ENCODE measurements around the gene CRY1. TPM values are rescaled to one million over a fixed set of nuclear protein-coding genes. Genes with fewer than 3 reads are reported as not detected.

The CRY1 gene
- total and polyA plus RNA-seq, 2 of the 4 experiments (the other 2 are of a cell fraction) = 5.9 to 9.9 TPM

DNA sequence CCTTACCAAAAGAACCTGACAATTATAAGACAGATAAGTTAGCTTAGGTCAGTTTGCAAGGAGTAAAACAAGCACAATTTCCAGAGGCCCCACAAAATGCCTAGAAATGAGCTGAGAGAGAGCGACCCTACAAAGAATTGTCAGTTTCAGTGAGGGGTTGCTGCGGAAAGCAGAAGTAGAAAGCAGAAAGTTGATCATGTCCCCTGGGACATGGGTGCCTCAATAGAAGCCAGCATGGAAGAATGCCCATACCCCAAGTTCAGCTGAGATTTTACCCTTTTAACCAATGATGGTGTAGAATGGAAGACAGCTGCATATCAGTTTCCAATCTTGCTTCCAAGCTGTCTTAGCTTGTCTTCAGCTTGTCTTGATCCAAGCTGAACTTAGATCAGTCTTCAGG lies 21.8 kb upstream of the CRY1 start:
- H3K9me1 ChIP-seq (ENCODE audit: insufficient read depth, low read length) = no peaks in the 10 kb centered on the region
- TF ChIP-seq MAFK (IDR thresholded peaks at IDR 0.05; ENCODE audit: low read depth, low read length) (no peak), RFX5 (IDR thresholded peaks at IDR 0.05; ENCODE audit: low read depth, low read length) (no peak), MXI1 (IDR thresholded peaks at IDR 0.05; ENCODE audit: borderline replicate concordance, low read depth, low read length) (no peak), RAD21 (IDR thresholded peaks at IDR 0.05; ENCODE audit: low read length) (no peak), POLR2A (IDR thresholded peaks at IDR 0.05; ENCODE audit: low read depth, low read length) (no peak), SMC3 (IDR thresholded peaks at IDR 0.05; ENCODE audit: low read depth, low read length) (no peak), BHLHE40 (IDR thresholded peaks at IDR 0.05; ENCODE audit: low read depth, low read length) (no peak), MAZ (IDR thresholded peaks at IDR 0.05; ENCODE audit: borderline replicate concordance, low read depth, low read length) (no peak), CHD1 (IDR thresholded peaks at IDR 0.05; ENCODE audit: low read depth, low read length) (no peak), RCOR1 (IDR thresholded peaks at IDR 0.05; ENCODE audit: insufficient replicate concordance, low read length) (no peak), FOS (IDR thresholded peaks at IDR 0.05; ENCODE audit: low read depth, low read length) (no peak), NFE2L2 (IDR thresholded peaks at IDR 0.05; ENCODE audit: low read depth, low read length) (no peak)
- TF ChIP-seq, protein P1, sequence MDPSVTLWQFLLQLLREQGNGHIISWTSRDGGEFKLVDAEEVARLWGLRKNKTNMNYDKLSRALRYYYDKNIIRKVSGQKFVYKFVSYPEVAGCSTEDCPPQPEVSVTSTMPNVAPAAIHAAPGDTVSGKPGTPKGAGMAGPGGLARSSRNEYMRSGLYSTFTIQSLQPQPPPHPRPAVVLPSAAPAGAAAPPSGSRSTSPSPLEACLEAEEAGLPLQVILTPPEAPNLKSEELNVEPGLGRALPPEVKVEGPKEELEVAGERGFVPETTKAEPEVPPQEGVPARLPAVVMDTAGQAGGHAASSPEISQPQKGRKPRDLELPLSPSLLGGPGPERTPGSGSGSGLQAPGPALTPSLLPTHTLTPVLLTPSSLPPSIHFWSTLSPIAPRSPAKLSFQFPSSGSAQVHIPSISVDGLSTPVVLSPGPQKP (IDR thresholded peaks at IDR 0.05; ENCODE audit: borderline replicate concordance, low read depth, low read length) = no peak
- TF ChIP-seq, protein P2, sequence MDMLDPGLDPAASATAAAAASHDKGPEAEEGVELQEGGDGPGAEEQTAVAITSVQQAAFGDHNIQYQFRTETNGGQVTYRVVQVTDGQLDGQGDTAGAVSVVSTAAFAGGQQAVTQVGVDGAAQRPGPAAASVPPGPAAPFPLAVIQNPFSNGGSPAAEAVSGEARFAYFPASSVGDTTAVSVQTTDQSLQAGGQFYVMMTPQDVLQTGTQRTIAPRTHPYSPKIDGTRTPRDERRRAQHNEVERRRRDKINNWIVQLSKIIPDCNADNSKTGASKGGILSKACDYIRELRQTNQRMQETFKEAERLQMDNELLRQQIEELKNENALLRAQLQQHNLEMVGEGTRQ (IDR thresholded peaks at IDR 0.05; ENCODE audit: low read depth, low read length) = no peak
- H3K14ac ChIP-seq (replicated peaks; ENCODE audit: low read depth, low read length) = no peak overlapping the region
- no peak overlapping the region for H3K9ac ChIP-seq (ENCODE audit: low read depth, low read length)
- H3K4me2 ChIP-seq (ENCODE audit: low read depth, low read length) = no peak overlapping the region
- no peak overlapping the region for H2BK20ac ChIP-seq (ENCODE audit: low read depth, low read length)
- BruUV-seq (replicated peaks) = no TSS peak
- H4K5ac ChIP-seq (ENCODE audit: low read depth, low read length) = no peak overlapping the region
- no peak overlapping the region for H3K18ac ChIP-seq (ENCODE audit: low read depth, low read length)
- H3K56ac ChIP-seq (ENCODE audit: extremely low read depth, insufficient read depth, low read length) = no peak overlapping the region
- H2BK15ac ChIP-seq (ENCODE audit: low read depth, low read length) = no peak overlapping the region
- H3K9me3 ChIP-seq (ENCODE audit: control insufficient read depth, insufficient read depth, low read length) = no peaks in the 10 kb centered on the region
- no peak overlapping the region for H2AK9ac ChIP-seq (replicated peaks; ENCODE audit: low read depth, low read length, poor library complexity)
- no peaks in the 10 kb centered on the region for H4K20me1 ChIP-seq (ENCODE audit: insufficient read depth, low read length)
- no peaks in the 10 kb centered on the region for H3K79me1 ChIP-seq (ENCODE audit: low read depth in 1 of 2, low read length in 2 of 2)
- DNase-seq = no peak
- no peak overlapping the region for H2AK5ac ChIP-seq (ENCODE audit: low read depth, low read length)
- POLR2A ChIA-PET (ENCODE audit: unreplicated experiment) = no interaction called here
- no peak for ATAC-seq (ENCODE audit: low read depth)
- no peak overlapping the region for H2BK120ac ChIP-seq (ENCODE audit: low read depth, low read length)
- intact Hi-C loops (cut with micrococcal nuclease) (no loop called here), dilution Hi-C loops (cut with HindIII; ENCODE audit: low sequenced_read_pairs, unreplicated experiment) (no loop called here), in situ Hi-C loops (cut with MboI; ENCODE audit: low sequenced_read_pairs) (no loop called here)
- WGBS, 2 experiments (ENCODE audit: extremely low coverage in 2 of 2, insufficient read length in 1 of 2) = 40% methylated on average over 1 of the region's 2 CpGs; no CpG with 5 or more reads in 1 of the 2 experiments
- H3K23ac ChIP-seq (ENCODE audit: low read depth, low read length) = no peak overlapping the region
- CTCF ChIA-PET = interaction anchor here (0.6 to 1.3 kb wide), 2 partner anchors 10 to 15 kb away, joined by 3 to 10 read pairs; no protein-coding TSS in a partner anchor
- no peak overlapping the region for H3K27ac ChIP-seq (ENCODE audit: insufficient read depth, low read length)
- H3K4me1 ChIP-seq (ENCODE audit: control insufficient read depth, insufficient read depth, low read length) = no peaks in the 10 kb centered on the region
- no peak overlapping the region for H2AFZ ChIP-seq (replicated peaks; ENCODE audit: low read length, poor library complexity)
- peaks cover 33% of the 10 kb centered on the region for H3K27me3 ChIP-seq (ENCODE audit: control insufficient read depth, insufficient read depth, low read length)
- H3K36me3 ChIP-seq (ENCODE audit: control insufficient read depth, insufficient read depth, low read length) = no peaks in the 10 kb centered on the region
- H3K4me3 ChIP-seq (ENCODE audit: insufficient read depth, low read depth, low read length) = no peak overlapping the region
- H4K8ac ChIP-seq (ENCODE audit: low read depth in 2 of 2, low read length in 2 of 2) = no peak overlapping the region
- no peak overlapping the region for H3K4ac ChIP-seq (ENCODE audit: low read depth, low read length)
- H4K91ac ChIP-seq (ENCODE audit: insufficient read depth, low read depth, low read length) = no peak overlapping the region
- H2BK5ac ChIP-seq (ENCODE audit: low read depth, low read length, poor library complexity, severe bottlenecking) = no peak overlapping the region

Measured in IMR-90 (cell line).